Endodermal cell (in vitro differentiated cells): ENCODE data around the gene EHD4. TPM values are rescaled to one million over a fixed set of nuclear protein-coding genes. Genes with fewer than 3 reads are reported as not detected.

ENCODE experiments used
- DNase-seq: peaks from one replicate; pipeline ENCODE4 v3.0.0-alpha.2; 2017
- H3K27ac ChIP-seq: 2 replicates; pipeline ENCODE4 v1.5.1; 2013; ENCODE audit warnings: mild to moderate bottlenecking, low read depth, low read length, moderate library complexity
- H3K27me3 ChIP-seq: 2 replicates; pipeline ENCODE4 v1.6.1; 2013; ENCODE audit warnings: mild to moderate bottlenecking, low read length, moderate library complexity; ENCODE audit not compliant: insufficient read depth, control insufficient read depth, poor library complexity, severe bottlenecking
- H3K36me3 ChIP-seq: 2 replicates; pipeline ENCODE4 v1.7.0; 2013; ENCODE audit warnings: mild to moderate bottlenecking, low read length, moderate library complexity; ENCODE audit not compliant: control insufficient read depth, insufficient read depth
- H3K4me1 ChIP-seq: one replicate; pipeline ENCODE4 v1.7.0; 2013; ENCODE audit warnings: low read length; ENCODE audit not compliant: control insufficient read depth, insufficient read depth
- H3K4me3 ChIP-seq: 2 replicates; pipeline ENCODE4 v1.5.1; 2013; ENCODE audit warnings: mild to moderate bottlenecking, low read length, moderate library complexity
- H3K9ac ChIP-seq: 2 replicates; pipeline ENCODE4 v1.6.1; 2013; ENCODE audit warnings: mild to moderate bottlenecking, low read length, moderate library complexity; ENCODE audit not compliant: poor library complexity, severe bottlenecking; ENCODE audit errors: extremely low read depth
- H3K9me3 ChIP-seq: 2 replicates; pipeline ENCODE4 v1.6.1; 2013; ENCODE audit warnings: mild to moderate bottlenecking, low read length, moderate library complexity; ENCODE audit not compliant: control insufficient read depth
- H3K27ac Mint-ChIP-seq: 2 replicates; pipeline ENCODE4 v1.8.0; 2020; ENCODE audit warnings: mixed read lengths
- H3K27me3 Mint-ChIP-seq: 2 replicates; pipeline ENCODE4 v1.8.0; 2021; ENCODE audit warnings: mild to moderate bottlenecking, mixed read lengths; ENCODE audit not compliant: insufficient read depth
- H3K36me3 Mint-ChIP-seq: 2 replicates; pipeline ENCODE4 v1.8.0; 2020; ENCODE audit warnings: low read depth, mixed read lengths
- H3K4me1 Mint-ChIP-seq: 2 replicates; pipeline ENCODE4 v1.8.0; 2020; ENCODE audit warnings: mixed read lengths
- H3K4me3 Mint-ChIP-seq: 2 replicates; pipeline ENCODE4 v1.8.0; 2020; ENCODE audit warnings: mild to moderate bottlenecking, moderate library complexity, mixed read lengths
- H3K9me3 Mint-ChIP-seq: 2 replicates; pipeline ENCODE4 v1.8.0; 2020; ENCODE audit warnings: mild to moderate bottlenecking, mixed read lengths
- CTCF ChIP-seq: fragments of 200-600 bp; sonication (generic); conservative IDR thresholded peaks from 2 replicates; pipeline ENCODE4 v1.5.0; 2021; ENCODE audit warnings: antibody characterized with exemption, mild to moderate bottlenecking
- WGBS, 2 experiments: methylation state at CpG; one replicate each; pipeline versions ENCODE4 v1.1.5 to v1.1.7; 2013; ENCODE audit warnings: missing lambda C conversion rate in 2 of 2, mixed read lengths in 1 of 2; ENCODE audit not compliant: insufficient coverage in 1 of 2, insufficient read length in 1 of 2; 5-methylcytosine and 5-hydroxymethylcytosine counted together
- total RNA-seq, 2 donors: library from RNA; stranded (reverse); fragmentation: NEBNext Ultra II Directional in 1 of 2; extraction: Animal tissue kit (Norgen Biotek cat#: 25700) in 1 of 2; gene quantifications; 2 replicates in 1 of 2; 3 replicates in 1 of 2; pipeline ENCODE4 v1.2.1, GENCODE V29; 2021

EHD4 gene
- total RNA-seq, 2 donors from 2014 or later = 16.9 to 17.3 TPM

- no peak overlapping the region for H3K27ac Mint-ChIP-seq
- no peak overlapping the region for H3K4me3 Mint-ChIP-seq
- H3K9me3 Mint-ChIP-seq = no peaks in the 10 kb centered on the region
- peaks cover 22% of the 10 kb centered on the region for H3K36me3 Mint-ChIP-seq
- H3K4me1 ChIP-seq = no peaks in the 10 kb centered on the region
- H3K27me3 ChIP-seq = no peaks in the 10 kb centered on the region
- peak; percentile 25 for DNase-seq
- H3K4me3 ChIP-seq = no peak overlapping the region
- H3K27me3 Mint-ChIP-seq = no peaks in the 10 kb centered on the region
- H3K9ac ChIP-seq = no peak overlapping the region
- no peaks in the 10 kb centered on the region for H3K4me1 Mint-ChIP-seq
- no peak overlapping the region for H3K27ac ChIP-seq
- 87 to 96% methylated on average over 7 to 13 of the region's 13 CpGs for WGBS, 2 experiments
- TF ChIP-seq CTCF = no peak
- peaks cover 50% of the 10 kb centered on the region for H3K36me3 ChIP-seq
- H3K9me3 ChIP-seq = no peaks in the 10 kb centered on the region
Observed at GRCh38 chr15:41940441-41940857, 31.9 kb downstream of the EHD4 start.

- no peaks in the 10 kb centered on the region for H3K27me3 ChIP-seq
- H3K4me3 ChIP-seq = no peak overlapping the region
- TF ChIP-seq CTCF = no peak
- H3K36me3 Mint-ChIP-seq = peaks cover 22% of the 10 kb centered on the region
- H3K4me1 Mint-ChIP-seq = peaks cover 3% of the 10 kb centered on the region
- 90 to 97% methylated on average over 6 to 9 of the region's 9 CpGs for WGBS, 2 experiments
- H3K27ac Mint-ChIP-seq = no peak overlapping the region
- no peak overlapping the region for H3K4me3 Mint-ChIP-seq
- no peak overlapping the region for H3K9ac ChIP-seq
- no peak overlapping the region for H3K27ac ChIP-seq
- peaks cover 50% of the 10 kb centered on the region for H3K36me3 ChIP-seq
- peak; percentile 28 for DNase-seq
- H3K27me3 Mint-ChIP-seq = no peaks in the 10 kb centered on the region
- no peaks in the 10 kb centered on the region for H3K9me3 ChIP-seq
- H3K4me1 ChIP-seq = no peaks in the 10 kb centered on the region
- H3K9me3 Mint-ChIP-seq = no peaks in the 10 kb centered on the region
Observed at GRCh38 chr15:41939986-41940385, 32.4 kb downstream of the EHD4 start.

GRCh38 chr15:41937568-41937923, 34.8 kb downstream of the EHD4 start:
- Histone ChIP-seq H3K27ac (no peak overlapping the region), H3K9ac (no peak overlapping the region), H3K9me3 (no peaks in the 10 kb centered on the region), H3K36me3 (peaks cover 46% of the 10 kb centered on the region), H3K27me3 (no peaks in the 10 kb centered on the region), H3K4me3 (no peak overlapping the region), H3K4me1 (peaks cover 4% of the 10 kb centered on the region)
- Mint-ChIP-seq H3K4me1 (peaks cover 25% of the 10 kb centered on the region), H3K9me3 (no peaks in the 10 kb centered on the region), H3K4me3 (no peak overlapping the region), H3K27me3 (no peaks in the 10 kb centered on the region), H3K36me3 (peaks cover 22% of the 10 kb centered on the region), H3K27ac (no peak overlapping the region)
- no peak for TF ChIP-seq CTCF
- 93 to 94% methylated on average over 2 to 4 of the region's 4 CpGs for whole genome bisulfite sequencing, 2 experiments
- no peak for DNase-seq
